Erythroblast (primary cell): ENCODE measurements around the gene GLP2R.

Experiments used
- GATA1 ChIP-seq: IDR thresholded peaks from 2 replicates; pipeline ENCODE4 v1.6.1; 2011; ENCODE audit warnings: low read depth, mild to moderate bottlenecking, control low read depth, low read length, moderate library complexity
- POLR2A ChIP-seq: IDR thresholded peaks from 2 replicates; pipeline ENCODE4 v1.6.1; 2011; ENCODE audit warnings: mild to moderate bottlenecking, low read length

DNA sequence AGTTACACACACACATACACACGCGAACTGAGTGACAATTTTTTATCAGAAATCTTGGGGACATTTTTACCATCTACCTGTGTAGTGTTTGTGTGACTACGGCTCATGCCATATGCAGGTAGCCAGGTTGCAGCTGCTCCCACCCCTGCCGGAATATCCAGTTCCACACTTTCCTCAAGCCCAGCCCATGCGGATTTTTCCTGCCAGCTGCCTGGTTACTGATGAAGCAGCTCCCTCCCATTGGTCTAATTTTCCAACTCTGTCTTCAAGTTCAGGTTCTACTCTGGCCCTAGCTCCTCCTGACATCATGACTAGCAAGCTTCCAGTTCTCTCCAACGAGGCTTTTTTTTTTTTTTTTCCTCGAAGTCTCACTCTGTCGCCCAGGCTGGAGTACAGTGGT, 8.6 kb upstream of the GLP2R start:
- TF ChIP-seq POLR2A (no peak), GATA1 (no peak)
